ENCODE results near the gene MTMR10.

- no peak for TF ChIP-seq CTCF (conservative IDR thresholded peaks at IDR 0.05 in 1 of 2, IDR thresholded peaks at IDR 0.05 in 1 of 2; ENCODE audit: low read depth in 1 of 2, low read length in 2 of 2)
- TF ChIP-seq EZH2 (IDR thresholded peaks at IDR 0.05; ENCODE audit: low read length, missing control alignments): no peak
Observed at GRCh38 chr15:30940359-30940758, 51.1 kb downstream of the MTMR10 start.
